GM21447 (cell line): ENCODE results near the gene FRAT1.

Source experiments
- ATAC-seq: cut with Tn5 transposase; IDR thresholded peaks from one replicate; pipeline ENCODE4 v1.9.1; 2021; ENCODE audit not compliant: unreplicated experiment

Gene FRAT1

DNA sequence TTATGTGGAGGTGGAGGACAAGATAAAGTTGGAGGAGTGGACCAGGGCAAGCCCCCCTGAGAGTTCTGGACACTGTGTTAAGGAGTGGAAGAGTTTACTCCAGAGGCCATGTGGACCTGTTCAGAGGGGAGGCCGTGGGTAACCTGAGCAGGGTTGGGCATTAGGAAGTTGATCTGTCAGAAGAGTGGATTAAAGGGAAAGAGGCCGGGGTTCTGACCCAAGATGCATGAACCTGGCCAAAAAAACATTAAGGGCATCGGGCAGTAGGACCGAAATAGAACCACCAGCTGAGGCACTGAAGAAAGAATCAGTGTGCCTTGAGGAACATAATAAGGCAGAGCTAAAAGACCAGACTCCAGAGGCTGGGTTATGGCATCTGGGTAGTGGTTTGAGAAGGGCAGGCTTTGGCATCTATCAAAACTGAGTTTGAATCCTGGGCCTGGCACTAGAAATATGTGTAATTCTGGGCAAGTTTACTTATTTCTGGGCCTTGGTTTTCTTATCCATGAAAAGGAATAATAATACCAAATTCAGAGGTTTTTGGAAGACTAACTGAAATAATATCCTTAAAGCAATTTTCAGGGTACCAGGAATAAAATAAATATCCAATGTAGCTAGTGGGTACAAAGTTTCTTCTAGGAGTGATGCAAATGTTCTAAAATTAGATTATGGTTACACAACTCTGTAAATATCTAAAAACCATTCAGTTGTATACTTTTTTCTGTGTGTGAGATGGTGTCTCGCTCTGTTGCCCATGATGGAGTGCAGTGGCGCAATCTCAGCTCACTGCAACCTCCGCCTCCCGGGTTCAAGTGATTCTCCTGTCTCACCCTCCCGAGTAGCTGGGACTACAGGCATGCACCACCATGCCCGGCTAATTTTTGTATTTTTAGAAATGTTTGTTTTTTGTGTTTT lies 10.9 kb upstream of the FRAT1 start:
- ATAC-seq: no peak

DNA sequence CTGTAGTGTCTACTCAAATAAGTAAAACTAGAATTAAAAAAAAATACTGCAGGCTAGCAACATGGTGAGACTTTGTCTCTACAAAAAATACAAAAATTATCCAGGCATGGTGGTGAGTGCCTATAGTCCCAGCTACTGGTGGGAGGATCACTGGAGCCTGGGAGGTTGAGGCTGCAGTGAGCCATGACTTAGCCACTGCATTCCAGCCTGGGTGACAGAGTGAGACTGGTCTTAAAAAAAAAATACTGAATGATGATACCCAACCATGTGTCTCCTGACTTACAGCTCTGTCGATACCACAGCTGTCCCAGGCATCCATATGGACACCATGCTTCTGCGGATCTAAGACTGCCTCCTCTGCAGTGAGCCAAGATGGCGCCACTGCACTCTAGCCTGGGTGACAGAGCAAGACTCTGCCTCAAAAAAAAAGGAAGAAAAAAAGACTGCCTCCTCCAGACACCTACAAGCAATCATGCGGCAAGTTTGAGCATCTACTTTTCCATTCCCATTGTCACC lies 7.9 kb upstream of the FRAT1 start:
- no peak for ATAC-seq

GRCh38 chr10:97312897-97313296 lies 6.2 kb upstream of the FRAT1 start:
- no peak for ATAC-seq

GRCh38 chr10:97314671-97315070 lies 4.4 kb upstream of the FRAT1 start:
- no peak for ATAC-seq

- ATAC-seq: peak; percentile 36
These were observed 804 bp downstream of the FRAT1 start for GRCh38 chr10:97319671-97320479.

GRCh38 chr10:97320480-97321031 lies 1.5 kb downstream of the FRAT1 start:
- no peak for ATAC-seq

- ATAC-seq: no peak
These were observed 2.1 kb downstream of the FRAT1 start for GRCh38 chr10:97321032-97321803.

DNA sequence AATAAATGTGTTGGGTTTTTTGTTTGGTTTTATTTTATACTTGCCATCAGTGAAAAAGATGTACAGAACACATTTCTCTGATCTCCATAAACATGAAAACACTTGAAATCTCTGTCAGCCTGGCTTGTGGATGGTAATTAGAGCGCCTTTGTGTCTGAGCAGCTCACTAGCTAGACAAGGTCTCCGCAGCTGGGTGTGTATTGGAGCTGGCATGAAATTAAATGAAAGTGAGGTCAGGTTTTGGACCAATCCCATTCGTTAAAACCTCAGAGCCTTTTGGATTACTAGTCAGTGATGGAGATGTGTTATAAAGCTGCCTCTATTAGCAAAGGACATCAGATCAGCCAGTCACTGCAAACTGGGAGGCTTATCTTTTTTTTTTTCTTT lies 2.7 kb downstream of the FRAT1 start:
- ATAC-seq: no peak

DNA sequence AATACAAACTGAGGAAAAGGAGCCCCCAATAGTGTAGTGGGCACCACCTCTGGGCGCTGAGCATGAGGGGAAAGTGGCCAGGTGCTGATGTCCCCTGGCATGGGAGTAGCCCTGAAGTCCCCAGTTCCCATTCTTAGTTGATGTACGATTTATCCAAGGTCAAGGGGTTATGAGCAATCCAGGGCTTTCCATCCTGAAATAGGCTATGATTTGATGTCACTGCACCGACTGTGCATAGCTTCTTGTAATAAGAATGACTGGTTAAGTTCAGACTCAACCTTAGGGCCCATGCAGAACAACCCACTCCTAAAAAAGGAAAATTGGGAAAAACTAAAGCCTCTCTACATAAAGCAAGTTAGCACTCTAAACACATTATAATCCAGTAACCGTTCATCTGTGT lies 4.4 kb downstream of the FRAT1 start:
- no peak for ATAC-seq

DNA sequence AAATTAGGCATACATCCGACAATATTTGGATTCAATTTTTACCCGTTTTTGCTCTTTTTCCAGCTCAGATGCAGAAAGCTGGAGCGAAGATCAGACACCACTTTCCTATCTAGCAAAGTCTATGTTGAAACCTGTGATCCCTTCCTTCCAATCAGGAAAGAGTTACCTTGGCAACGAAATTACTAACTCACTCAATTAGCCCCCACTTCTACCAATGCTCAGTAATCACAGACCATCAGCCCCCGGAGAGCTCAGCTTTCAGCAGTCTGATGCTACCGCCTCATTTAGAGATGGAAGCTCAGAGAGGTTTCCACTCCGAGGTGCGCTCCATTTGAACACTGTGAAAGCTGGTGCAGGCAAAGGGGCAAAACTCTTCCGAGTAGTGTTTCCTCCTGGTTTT lies 6.7 kb downstream of the FRAT1 start:
- ATAC-seq: no peak

DNA sequence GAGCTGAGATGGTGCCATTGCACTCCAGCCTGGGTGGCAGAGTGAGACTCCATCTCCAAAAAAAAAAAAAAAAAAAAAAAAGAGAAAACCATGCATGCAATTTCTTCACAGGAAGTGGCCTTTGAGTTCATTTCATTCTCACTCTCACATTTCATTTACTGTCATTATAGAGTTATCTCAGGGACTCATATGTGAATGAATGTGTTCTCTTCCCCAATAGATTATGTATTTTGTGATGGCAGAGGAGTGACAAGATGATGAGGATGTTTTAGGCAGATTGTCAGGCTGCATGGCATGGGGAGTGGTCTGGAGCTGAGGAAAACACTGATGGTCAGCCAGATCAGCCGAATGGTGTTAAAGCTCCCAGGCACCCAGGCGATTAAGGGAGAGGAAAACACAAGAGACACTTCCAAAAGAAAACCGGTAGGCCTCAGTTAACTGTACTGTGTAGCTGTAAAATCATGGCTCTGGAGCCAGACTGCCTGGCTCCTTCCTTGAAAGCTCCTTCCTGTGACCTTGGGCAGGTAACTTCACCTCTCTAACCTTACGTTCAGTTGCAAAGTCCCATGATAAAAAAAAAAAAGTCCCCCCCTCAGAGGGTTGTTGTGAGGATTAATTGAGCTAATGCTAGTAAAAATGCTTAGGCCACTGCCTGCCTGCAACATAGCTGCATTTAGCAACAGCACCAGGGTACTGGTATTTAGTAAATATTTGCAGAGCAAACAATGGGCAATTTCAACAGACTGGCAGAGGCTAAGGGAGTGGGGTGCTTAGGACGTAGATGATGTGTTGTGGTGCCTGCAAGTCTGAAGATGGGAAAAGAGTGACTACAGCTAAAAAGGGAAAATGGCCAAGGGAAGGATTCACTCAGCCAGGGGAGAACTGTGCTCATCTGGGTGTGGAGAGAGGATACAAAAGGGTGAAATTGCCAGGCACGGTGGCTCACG lies 8.6 kb downstream of the FRAT1 start:
- no peak for ATAC-seq

DNA sequence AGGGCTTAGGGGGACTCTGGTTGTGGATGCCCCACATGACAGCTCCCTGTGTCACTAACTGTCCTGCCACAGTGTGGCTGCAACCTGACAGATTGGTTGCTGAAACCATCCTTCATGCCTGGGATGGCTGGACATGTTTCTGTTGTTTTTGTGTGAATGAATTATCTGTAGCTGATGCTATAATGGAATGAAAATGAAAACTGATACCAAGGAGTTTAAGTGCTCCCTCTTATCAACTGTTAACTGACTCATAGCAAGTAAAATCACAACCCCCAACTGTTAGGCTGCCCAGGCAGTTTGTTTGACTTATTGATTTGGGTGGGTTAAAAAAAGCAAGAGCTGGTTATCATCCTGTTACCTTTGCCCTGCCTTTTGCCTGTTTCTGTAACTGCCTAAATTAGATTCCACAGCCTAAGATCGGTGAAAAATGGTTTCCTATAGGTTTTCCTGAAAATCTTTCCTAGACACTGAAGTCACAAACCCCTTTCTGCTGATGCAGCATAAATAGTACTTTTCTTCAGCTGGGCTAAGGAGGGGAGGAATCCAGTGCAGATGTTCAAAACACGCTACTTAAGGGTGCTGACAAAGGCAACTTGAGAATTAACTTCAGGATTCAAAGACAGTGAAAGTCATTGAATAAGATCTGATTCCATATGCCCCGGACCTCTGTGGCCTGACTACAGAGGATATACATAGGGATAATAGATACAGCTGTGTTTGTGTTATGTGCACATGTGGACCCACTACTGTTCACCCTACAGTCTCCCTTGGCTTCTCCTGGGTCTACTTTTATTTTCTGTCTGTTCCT lies 9.8 kb downstream of the FRAT1 start:
- ATAC-seq: no peak

- ATAC-seq: no peak
These were observed 10.7 kb downstream of the FRAT1 start for GRCh38 chr10:97329766-97330165.

DNA sequence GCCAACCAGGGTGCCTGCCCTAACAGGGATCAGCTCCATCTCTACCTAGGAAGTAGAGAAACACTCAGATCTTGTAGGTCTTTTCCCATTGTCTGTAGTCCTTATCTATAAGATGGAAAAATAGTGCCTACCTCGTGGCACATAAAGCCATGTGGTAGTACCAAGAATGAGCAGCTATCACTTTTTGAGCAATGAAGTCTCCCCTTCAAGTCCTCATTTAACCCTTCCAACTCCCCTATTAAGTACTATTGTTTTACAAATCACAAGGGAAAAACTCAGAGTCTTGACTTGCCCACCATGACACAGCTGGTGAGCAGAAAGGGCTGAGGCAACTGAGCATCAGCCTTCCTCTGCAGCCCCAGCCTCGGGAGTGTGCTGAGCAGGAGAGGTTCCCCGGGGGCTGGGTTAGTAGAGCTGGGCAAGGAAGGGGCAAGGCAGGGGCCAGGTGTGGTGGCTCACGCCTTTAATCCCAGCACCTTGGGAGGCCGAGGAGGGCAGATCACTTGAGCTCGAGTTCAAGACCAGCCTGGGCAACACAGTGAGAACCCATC lies 12.2 kb downstream of the FRAT1 start:
- ATAC-seq: no peak

DNA sequence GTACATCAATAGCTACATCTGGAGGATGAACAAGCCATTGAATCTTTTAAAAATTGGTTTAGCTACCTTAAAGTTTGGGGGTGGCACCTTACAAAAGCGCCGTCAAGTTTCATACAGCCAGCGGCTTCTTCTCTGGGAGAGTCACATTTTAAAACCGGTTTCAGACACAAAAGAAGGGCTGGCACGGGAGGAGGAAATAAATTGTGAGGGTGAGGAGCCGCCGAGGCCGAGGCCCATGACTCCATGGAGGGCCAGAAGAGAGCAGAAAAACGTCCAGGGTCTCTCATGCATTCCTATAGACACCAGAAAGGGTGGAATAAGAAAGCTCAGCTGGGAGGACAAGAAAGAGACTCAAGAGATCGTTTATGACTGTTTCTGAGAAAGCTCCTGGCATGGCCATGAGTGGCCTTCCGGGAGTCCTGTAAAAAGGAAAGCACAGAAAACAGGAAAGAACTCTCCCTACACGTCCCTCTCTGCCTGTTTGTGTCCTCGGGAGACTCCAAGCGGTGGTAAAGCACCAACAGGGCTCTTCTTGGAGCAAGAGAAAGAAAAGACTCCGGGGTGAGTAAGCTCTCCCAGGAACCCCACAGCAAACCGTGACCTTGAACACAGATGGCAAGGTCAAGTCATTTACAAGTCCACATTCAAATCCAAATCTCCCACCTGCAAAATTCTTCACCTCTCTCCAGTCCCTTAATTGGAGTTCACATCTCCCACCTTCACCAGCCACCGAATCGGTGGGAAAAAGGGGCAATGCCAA lies 13.7 kb downstream of the FRAT1 start:
- no peak for ATAC-seq

DNA sequence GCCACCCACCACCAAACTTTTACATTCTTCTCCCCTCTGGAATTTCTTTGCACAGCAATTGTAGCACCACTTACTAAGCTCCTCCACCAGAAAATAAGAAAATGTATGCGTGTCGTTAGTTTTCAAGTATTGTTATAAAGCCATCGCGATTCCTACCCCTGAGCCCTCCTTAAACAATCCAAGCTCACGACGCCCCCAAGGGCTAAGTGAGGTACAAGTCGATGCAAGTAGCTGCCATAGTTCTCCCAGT lies 14.2 kb downstream of the FRAT1 start:
- no peak for ATAC-seq

DNA sequence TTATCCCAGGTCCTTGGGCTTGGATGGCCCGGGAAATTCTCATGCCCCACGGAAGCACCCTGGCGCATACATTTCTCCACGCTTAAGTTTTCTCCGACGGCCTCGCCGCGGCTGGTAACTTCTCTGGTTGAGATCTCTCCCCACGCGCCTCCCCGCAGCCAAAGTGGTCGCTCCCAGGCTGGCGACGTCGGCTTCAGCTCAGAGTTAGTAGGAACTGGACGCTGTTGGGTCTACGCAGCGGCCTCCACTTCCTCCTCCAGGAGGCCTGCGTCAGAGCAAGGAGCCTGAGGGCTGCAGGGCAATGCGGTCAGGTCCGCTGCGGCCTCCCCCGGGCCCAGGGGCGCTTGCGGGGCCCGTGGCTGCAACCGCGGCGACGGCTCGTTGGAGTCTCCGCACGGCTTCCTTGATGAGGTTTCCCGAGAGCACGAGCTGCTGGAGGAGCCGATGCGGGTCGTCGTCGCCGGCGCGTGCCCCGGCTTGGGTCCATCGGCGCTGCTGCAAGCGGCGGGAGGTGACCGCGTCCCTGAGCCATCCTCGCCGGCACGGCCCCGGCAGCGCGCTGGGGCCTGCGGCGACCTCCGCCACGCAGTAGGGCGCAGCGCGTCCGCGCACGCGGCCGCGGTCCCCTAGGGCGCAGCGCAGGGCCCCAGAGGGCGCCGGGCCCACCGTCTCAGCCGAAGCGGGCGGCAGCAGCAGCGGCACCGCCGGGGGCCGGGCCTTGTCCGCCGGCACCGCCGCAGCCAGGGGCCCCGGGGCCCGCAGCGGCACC lies 14.7 kb downstream of the FRAT1 start:
- ATAC-seq: peak; percentile 24
